IMR-90 (cell line): Measurements from ENCODE around the gene IRAK3. TPM values are rescaled to one million over a fixed set of nuclear protein-coding genes. Genes with fewer than 3 reads are reported as not detected.

Experiments used
- ATAC-seq: fragments of 200-7000 bp; cut with Tn5 transposase; 2 replicates; pipeline ENCODE4 v1.9.1; 2020; ENCODE audit warnings: low read depth, mild to moderate bottlenecking, moderate library complexity
- BruUV-seq: library from RNA; stranded (reverse); fragments of 400-500 nt; replicated peaks from 2 replicates; lab custom pipeline; 2021; lab: Mats Ljungman, UMichigan
- CTCF ChIA-PET: fragments of 300-600 bp; formaldehyde crosslinking; extraction: SDS; loops from one replicate; lab custom pipeline; 2021; ENCODE audit warnings: antibody characterized with exemption; lab: Yijun Ruan, JAX
- POLR2A ChIA-PET: fragments of 300-600 bp; sonication (Branson Sonifier 250); formaldehyde crosslinking; loops from one replicate; lab custom pipeline; 2022; ENCODE audit warnings: antibody characterized with exemption; ENCODE audit not compliant: unreplicated experiment; lab: Charles Lee
- DNase-seq: peaks from one replicate; pipeline ENCODE4 v3.0.0; 2013
- H2AFZ ChIP-seq: replicated peaks from 2 replicates; pipeline ENCODE3; 2013; ENCODE audit warnings: low read length, mild to moderate bottlenecking; ENCODE audit not compliant: poor library complexity
- H2AK5ac ChIP-seq: 2 replicates; pipeline ENCODE4 v1.6.1; 2013; ENCODE audit warnings: low read depth, low read length, inconsistent platforms
- H2AK9ac ChIP-seq: replicated peaks from 2 replicates; pipeline ENCODE3; 2013; ENCODE audit warnings: mild to moderate bottlenecking, low read depth, low read length, moderate library complexity; ENCODE audit not compliant: poor library complexity
- H2BK120ac ChIP-seq: 2 replicates; pipeline ENCODE4 v1.6.1; 2013; ENCODE audit warnings: low read depth, low read length, inconsistent platforms
- H2BK15ac ChIP-seq: 3 replicates; pipeline ENCODE4 v1.6.1; 2013; ENCODE audit warnings: low read depth, low read length, inconsistent platforms
- H2BK20ac ChIP-seq: 2 replicates; pipeline ENCODE4 v1.6.1; 2013; ENCODE audit warnings: low read depth, mild to moderate bottlenecking, inconsistent platforms, low read length, moderate library complexity
- H2BK5ac ChIP-seq: 2 replicates; pipeline ENCODE4 v1.6.1; 2013; ENCODE audit warnings: mild to moderate bottlenecking, low read depth, low read length, inconsistent platforms; ENCODE audit not compliant: poor library complexity, severe bottlenecking
- H3K14ac ChIP-seq: replicated peaks from 2 replicates; pipeline ENCODE4 v1.6.1; 2013; ENCODE audit warnings: low read depth, low read length, inconsistent platforms
- H3K18ac ChIP-seq: 2 replicates; pipeline ENCODE4 v1.6.1; 2013; ENCODE audit warnings: low read depth, low read length, control low read depth
- H3K23ac ChIP-seq: 2 replicates; pipeline ENCODE4 v1.6.1; 2013; ENCODE audit warnings: low read depth, low read length, inconsistent platforms
- H3K27ac ChIP-seq: 2 replicates; pipeline ENCODE4 v1.5.1; 2013; ENCODE audit warnings: mild to moderate bottlenecking, control low read depth, low read length; ENCODE audit not compliant: insufficient read depth
- H3K27me3 ChIP-seq: 2 replicates; pipeline ENCODE4 v1.6.1; 2013; ENCODE audit warnings: low read length; ENCODE audit not compliant: control insufficient read depth, insufficient read depth
- H3K36me3 ChIP-seq: 2 replicates; pipeline ENCODE4 v1.6.1; 2013; ENCODE audit warnings: low read length, mixed read lengths; ENCODE audit not compliant: control insufficient read depth, insufficient read depth
- H3K4ac ChIP-seq: 2 replicates; pipeline ENCODE4 v1.6.1; 2013; ENCODE audit warnings: low read depth, low read length, inconsistent platforms
- H3K4me1 ChIP-seq: 2 replicates; pipeline ENCODE4 v1.6.1; 2013; ENCODE audit warnings: low read length, mixed read lengths; ENCODE audit not compliant: control insufficient read depth, insufficient read depth
- H3K4me2 ChIP-seq: 2 replicates; pipeline ENCODE4 v1.6.1; 2013; ENCODE audit warnings: low read depth, mild to moderate bottlenecking, control low read depth, low read length, moderate library complexity
- H3K4me3 ChIP-seq: 2 replicates; pipeline ENCODE4 v1.5.1; 2013; ENCODE audit warnings: low read depth, mild to moderate bottlenecking, control low read depth, low read length, moderate library complexity; ENCODE audit not compliant: insufficient read depth
- H3K56ac ChIP-seq: 2 replicates; pipeline ENCODE4 v1.6.1; 2013; ENCODE audit warnings: low read length, inconsistent platforms; ENCODE audit not compliant: insufficient read depth; ENCODE audit errors: extremely low read depth
- H3K79me1 ChIP-seq, 2 experiments: 2 replicates each; pipeline ENCODE4 v1.6.1; 2013; ENCODE audit warnings: low read length in 2 of 2, inconsistent platforms in 1 of 2, low read depth in 1 of 2
- H3K9ac ChIP-seq: 2 replicates; pipeline ENCODE4 v1.6.1; 2013; ENCODE audit warnings: low read depth, low read length, control low read depth
- H3K9me1 ChIP-seq: 2 replicates; pipeline ENCODE4 v1.6.1; 2013; ENCODE audit warnings: low read length, inconsistent platforms; ENCODE audit not compliant: insufficient read depth
- H3K9me3 ChIP-seq: 2 replicates; pipeline ENCODE4 v1.6.1; 2013; ENCODE audit warnings: low read length; ENCODE audit not compliant: control insufficient read depth, insufficient read depth
- H4K20me1 ChIP-seq: 2 replicates; pipeline ENCODE4 v1.6.1; 2013; ENCODE audit warnings: low read length, inconsistent platforms; ENCODE audit not compliant: insufficient read depth
- H4K5ac ChIP-seq: 2 replicates; pipeline ENCODE4 v1.6.1; 2013; ENCODE audit warnings: mild to moderate bottlenecking, low read depth, low read length, control low read depth
- H4K8ac ChIP-seq, 2 experiments: 2 replicates each; pipeline ENCODE4 v1.6.1; 2013; ENCODE audit warnings: low read depth in 2 of 2, low read length in 2 of 2, control low read depth in 1 of 2, inconsistent platforms in 1 of 2
- H4K91ac ChIP-seq: 2 replicates; pipeline ENCODE4 v1.6.1; 2013; ENCODE audit warnings: low read depth, low read length, inconsistent platforms; ENCODE audit not compliant: insufficient read depth
- BHLHE40 ChIP-seq: fragments of 150-350 bp; IDR thresholded peaks from 2 replicates; pipeline ENCODE4 v1.6.1; 2016; ENCODE audit warnings: mild to moderate bottlenecking, low read depth, low read length
- CEBPB ChIP-seq: IDR thresholded peaks from 2 replicates; pipeline ENCODE4 v1.6.1; 2012; ENCODE audit warnings: low read depth, low read length, improper control_type of control experiment
- CHD1 ChIP-seq: IDR thresholded peaks from 2 replicates; pipeline ENCODE4 v1.6.1; 2012; ENCODE audit warnings: low read depth, low read length, improper control_type of control experiment
- CTCF ChIP-seq: conservative IDR thresholded peaks from 2 replicates; pipeline ENCODE4 v1.5.1; 2012; ENCODE audit warnings: mild to moderate bottlenecking, low read depth, low read length, improper control_type of control experiment
- ELK1 ChIP-seq: fragments of 150-350 bp; IDR thresholded peaks from 2 replicates; pipeline ENCODE4 v1.6.1; 2016; ENCODE audit warnings: low read depth, mild to moderate bottlenecking, low read length, moderate library complexity, borderline replicate concordance
- FOS ChIP-seq: fragments of 150-350 bp; IDR thresholded peaks from 2 replicates; pipeline ENCODE4 v1.6.1; 2016; ENCODE audit warnings: low read depth, low read length
- MAFK ChIP-seq: IDR thresholded peaks from 2 replicates; pipeline ENCODE4 v1.6.1; 2012; ENCODE audit warnings: low read depth, low read length, improper control_type of control experiment
- MAZ ChIP-seq: IDR thresholded peaks from 2 replicates; pipeline ENCODE4 v1.6.1; 2012; ENCODE audit warnings: low read depth, mild to moderate bottlenecking, low read length, improper control_type of control experiment, moderate library complexity, borderline replicate concordance
- MXI1 ChIP-seq: IDR thresholded peaks from 2 replicates; pipeline ENCODE4 v1.6.1; 2012; ENCODE audit warnings: low read depth, mild to moderate bottlenecking, low read length, moderate library complexity, borderline replicate concordance
- NFE2L2 ChIP-seq: fragments of 150-350 bp; IDR thresholded peaks from 2 replicates; pipeline ENCODE4 v1.6.1; 2016; ENCODE audit warnings: low read depth, mild to moderate bottlenecking, low read length
- POLR2A ChIP-seq: IDR thresholded peaks from 2 replicates; pipeline ENCODE4 v1.6.1; 2012; ENCODE audit warnings: mild to moderate bottlenecking, low read depth, low read length
- RAD21 ChIP-seq: IDR thresholded peaks from 2 replicates; pipeline ENCODE4 v1.6.1; 2012; ENCODE audit warnings: low read length, improper control_type of control experiment
- RCOR1 ChIP-seq: IDR thresholded peaks from 2 replicates; pipeline ENCODE4 v1.6.1; 2012; ENCODE audit warnings: mild to moderate bottlenecking, low read length, improper control_type of control experiment; ENCODE audit not compliant: insufficient replicate concordance
- RFX5 ChIP-seq: IDR thresholded peaks from 2 replicates; pipeline ENCODE4 v1.8.0; 2012; ENCODE audit warnings: low read depth, mild to moderate bottlenecking, low read length, moderate library complexity
- SMC3 ChIP-seq: fragments of 150-350 bp; IDR thresholded peaks from 2 replicates; pipeline ENCODE4 v1.6.1; 2016; ENCODE audit warnings: low read depth, mild to moderate bottlenecking, antibody characterized with exemption, low read length, moderate library complexity
- USF2 ChIP-seq: fragments of 150-350 bp; IDR thresholded peaks from 2 replicates; pipeline ENCODE4 v1.6.1; 2017; ENCODE audit warnings: mild to moderate bottlenecking, antibody characterized with exemption, low read length, low read depth
- whole genome bisulfite sequencing, 2 experiments: methylation state at CpG; one replicate each; pipeline versions ENCODE4 v1.1.5 to v1.1.7; 2013; ENCODE audit warnings: missing lambda C conversion rate in 2 of 2; ENCODE audit not compliant: insufficient read length in 1 of 2; ENCODE audit errors: extremely low coverage in 2 of 2; 5-methylcytosine and 5-hydroxymethylcytosine counted together
- dilution Hi-C: fragments of 300-500 bp; cut with HindIII; formaldehyde crosslinking; loops from one replicate; pipeline ENCODE4 v1.14.3; 2018; ENCODE audit warnings: low sequenced_read_pairs; ENCODE audit not compliant: unreplicated experiment
- in situ Hi-C: fragments of 300-500 bp; cut with MboI; formaldehyde crosslinking; loops from 3 replicates; pipeline ENCODE4 v1.14.3; 2019; ENCODE audit warnings: low sequenced_read_pairs, inconsistent platforms, mixed read lengths
- intact Hi-C: fragments of 100-400 bp; cut with micrococcal nuclease; formaldehyde crosslinking; loops from 2 replicates; pipeline ENCODE4 v1.10.0; 2022
- polyA plus RNA-seq, 3 experiments: library from polyadenylated mRNA; depleted of rRNA; stranded (reverse); fragments of >200 nt; gene quantifications; 2 replicates each; pipeline ENCODE4 v1.2.3, GENCODE V29; 2012; ENCODE audit warnings: low replicate concordance in 1 of 3
- total RNA-seq: library from RNA; depleted of rRNA; stranded (reverse); fragments of >200 nt; gene quantifications from 2 replicates; pipeline ENCODE4 v1.2.3, GENCODE V29; 2012

IRAK3 gene
- total and polyA plus RNA-seq, 2 of the 4 experiments (the other 2 are of a cell fraction) = 0.53 to 0.72 TPM

- no peaks in the 10 kb centered on the region for H3K9me1 ChIP-seq
- no peak overlapping the region for H3K4ac ChIP-seq
- no peak overlapping the region for H4K8ac ChIP-seq
- no peak overlapping the region for H4K91ac ChIP-seq
- H2AK5ac ChIP-seq = no peak overlapping the region
- DNase-seq (no peak), ATAC-seq (no peak)
- H2AFZ ChIP-seq = no peak overlapping the region
- no peak overlapping the region for H3K14ac ChIP-seq
- dilution Hi-C loops = no loop called here
- H2BK5ac ChIP-seq = no peak overlapping the region
- CTCF ChIA-PET = no interaction called here
- in situ Hi-C loops = no loop called here
- POLR2A ChIA-PET = no interaction called here
- BruUV-seq = no TSS peak
- peaks cover 5% of the 10 kb centered on the region for H3K27me3 ChIP-seq
- H3K4me3 ChIP-seq = no peak overlapping the region
- H4K20me1 ChIP-seq = no peaks in the 10 kb centered on the region
- H2BK15ac ChIP-seq = no peak overlapping the region
- H2BK120ac ChIP-seq = no peak overlapping the region
- intact Hi-C loops = no loop called here
- H3K9ac ChIP-seq = no peak overlapping the region
- no peak overlapping the region for H3K27ac ChIP-seq
- no peaks in the 10 kb centered on the region for H3K9me3 ChIP-seq
- no peaks in the 10 kb centered on the region for H3K79me1 ChIP-seq
- H3K4me2 ChIP-seq = no peak overlapping the region
- no peaks in the 10 kb centered on the region for H3K36me3 ChIP-seq
- WGBS, 2 experiments = no CpG with 5 or more reads among the region's 4 CpGs
- H3K56ac ChIP-seq = no peak overlapping the region
- no peak overlapping the region for H3K23ac ChIP-seq
- no peak overlapping the region for H2AK9ac ChIP-seq
- no peak overlapping the region for H4K5ac ChIP-seq
- H3K4me1 ChIP-seq = no peaks in the 10 kb centered on the region; the same call in 1 of the 2 replicates
- TF ChIP-seq CHD1 (no peak), FOS (no peak), MAZ (no peak), CEBPB (no peak), CTCF (no peak), POLR2A (no peak), USF2 (no peak), NFE2L2 (no peak), RCOR1 (no peak), SMC3 (no peak), BHLHE40 (no peak), RFX5 (no peak), MAFK (no peak), ELK1 (no peak), RAD21 (no peak), MXI1 (no peak)
- H3K18ac ChIP-seq = no peak overlapping the region
- no peak overlapping the region for H2BK20ac ChIP-seq
These were observed 1.2 kb upstream of the IRAK3 start for GRCh38 chr12:66187821-66188220.
